Endothelial cell of umbilical vein (primary cell): ENCODE data around the gene WHRN. TPM values are rescaled to one million over a fixed set of nuclear protein-coding genes. Genes with fewer than 3 reads are reported as not detected.

Experiments used
- BruUV-seq: library from RNA; stranded (reverse); fragments of 400-500 nt; replicated peaks from 2 replicates; lab custom pipeline; 2021; lab: Mats Ljungman, UMichigan
- CTCF ChIA-PET: fragments of 300-600, 350-600 bp; sonication (Branson Sonifier 250); formaldehyde crosslinking; loops from one replicate; lab custom pipeline; 2021; ENCODE audit warnings: antibody characterized with exemption, inconsistent platforms; lab: Charles Lee
- POLR2A ChIA-PET: fragments of 300-600, 350-600 bp; sonication (Branson Sonifier 250); formaldehyde crosslinking; loops from one replicate; lab custom pipeline; 2021; ENCODE audit warnings: antibody characterized with exemption, inconsistent platforms; lab: Charles Lee
- DNase-seq: peaks from one replicate; pipeline ENCODE4 v3.0.0-alpha.2; 2011; ENCODE audit warnings: low read depth, low spot score
- FAIRE-seq: peaks from 2 replicates; lab custom pipeline; 2011; peaks lifted over from hg19 to GRCh38; lab: Jason Lieb, UNC
- H2AFZ ChIP-seq: 2 replicates; pipeline ENCODE4 v1.6.0; 2012; ENCODE audit warnings: low read depth, low read length, control low read depth, inconsistent platforms
- H3K27ac ChIP-seq: 2 replicates; pipeline ENCODE4 v1.5.1; 2011; ENCODE audit warnings: low read depth, mild to moderate bottlenecking, control low read depth, low read length, moderate library complexity; ENCODE audit not compliant: insufficient read depth
- H3K27me3 ChIP-seq, 2 experiments: 2 replicates each; pipeline versions ENCODE4 v1.6.0 to v1.6.1; 2011; ENCODE audit warnings: low read length in 2 of 2, mixed read lengths in 1 of 2; ENCODE audit not compliant: control insufficient read depth in 2 of 2, insufficient read depth in 2 of 2
- H3K36me3 ChIP-seq, 2 experiments: 2 replicates in 1 of 2; 3 replicates in 1 of 2; pipeline ENCODE4 v1.5.1; 2011; ENCODE audit warnings: low read length in 2 of 2, mild to moderate bottlenecking in 1 of 2, moderate library complexity in 1 of 2; ENCODE audit not compliant: control insufficient read depth in 2 of 2, insufficient read depth in 2 of 2; ENCODE audit errors: extremely low read depth in 1 of 2
- H3K4me1 ChIP-seq: 3 replicates; pipeline ENCODE4 v1.5.1; 2011; ENCODE audit warnings: mild to moderate bottlenecking, low read length; ENCODE audit not compliant: control insufficient read depth, insufficient read depth; ENCODE audit errors: extremely low read depth
- H3K4me2 ChIP-seq: 2 replicates; pipeline ENCODE4 v1.6.1; 2011; ENCODE audit warnings: low read length, control low read depth, mixed read lengths; ENCODE audit not compliant: insufficient read depth
- H3K4me3 ChIP-seq, 3 experiments: fragments of 200-600 bp in 1 of 3; sonication (generic), shearing (Covaris generic) in 1 of 3; replicated peaks in 1 of 3; 2 replicates each; pipeline ENCODE4 v1.5.1; 2011 to 2016; ENCODE audit warnings: control low read depth in 3 of 3, low read length in 3 of 3, mild to moderate bottlenecking in 2 of 3, inconsistent platforms in 1 of 3, low read depth in 1 of 3, moderate library complexity in 1 of 3; ENCODE audit not compliant: insufficient read depth in 1 of 3
- H3K79me2 ChIP-seq: 2 replicates; pipeline ENCODE4 v1.6.0; 2012; ENCODE audit warnings: low read length, inconsistent platforms; ENCODE audit not compliant: control insufficient read depth, insufficient read depth
- H3K9ac ChIP-seq: replicated peaks from 2 replicates; pipeline ENCODE3; 2011; ENCODE audit warnings: low read length, control low read depth; ENCODE audit not compliant: insufficient read depth; ENCODE audit errors: extremely low read depth
- H3K9me1 ChIP-seq: replicated peaks from 3 replicates; pipeline ENCODE4 v1.6.0; 2011; ENCODE audit warnings: mild to moderate bottlenecking, low read length; ENCODE audit not compliant: control insufficient read depth, insufficient read depth; ENCODE audit errors: extremely low read depth
- H3K9me3 ChIP-seq: replicated peaks from 2 replicates; pipeline ENCODE4 v1.5.1; 2012; ENCODE audit warnings: low read length, inconsistent platforms; ENCODE audit not compliant: control insufficient read depth, insufficient read depth
- H4K20me1 ChIP-seq: replicated peaks from 2 replicates; pipeline ENCODE3; 2011; ENCODE audit warnings: mild to moderate bottlenecking, low read length; ENCODE audit not compliant: control insufficient read depth, insufficient read depth; ENCODE audit errors: extremely low read depth
- EZH2 ChIP-seq: IDR thresholded peaks from 2 replicates; pipeline ENCODE4 v1.6.1; 2012; ENCODE audit warnings: borderline replicate concordance, low read depth, mild to moderate bottlenecking, moderate library complexity, low read length, inconsistent platforms; ENCODE audit not compliant: severe bottlenecking
- GATA2 ChIP-seq: IDR thresholded peaks from 2 replicates; pipeline ENCODE4 v1.7.0; 2011; ENCODE audit warnings: low read depth, mild to moderate bottlenecking, moderate library complexity, mixed read lengths, low read length; ENCODE audit not compliant: insufficient read length, insufficient read depth
- JUN ChIP-seq: IDR thresholded peaks from 2 replicates; pipeline ENCODE4 v1.6.1; 2011; ENCODE audit warnings: borderline replicate concordance, low read depth; ENCODE audit not compliant: insufficient read length, insufficient read depth
- MAX ChIP-seq: IDR thresholded peaks from 2 replicates; pipeline ENCODE4 v1.6.1; 2011; ENCODE audit not compliant: insufficient read depth, insufficient read length
- POLR2A ChIP-seq: IDR thresholded peaks from 2 replicates; pipeline ENCODE4 v1.6.1; 2012; ENCODE audit warnings: low read depth, mild to moderate bottlenecking, control low read depth, low read length
- dilution Hi-C: fragments of 300-500 bp; cut with MboI; formaldehyde crosslinking; loops from one replicate; pipeline ENCODE4 v1.15.0; 2019; ENCODE audit warnings: low sequenced_read_pairs; ENCODE audit not compliant: extremely low pct_ligation_motif_present
- intact Hi-C: fragments of 100-400 bp; cut with micrococcal nuclease; formaldehyde crosslinking; loops from one replicate; pipeline ENCODE4 v1.10.0; 2022
- polyA plus RNA-seq, 4 experiments: library from polyadenylated mRNA; depleted of rRNA in 3 of 4; stranded (reverse) in 3 of 4; unstranded in 1 of 4; fragments of >200 nt; gene quantifications; 2 replicates each; pipeline versions ENCODE4 v1.2.1 to v1.2.3, GENCODE V29; 2011 to 2012; ENCODE audit warnings: missing spikeins in 1 of 4
- total RNA-seq: library from RNA; stranded (reverse); gene quantifications from 2 replicates; pipeline ENCODE4 v1.2.3, GENCODE V29; 2021

WHRN gene
- total and polyA plus RNA-seq, 2 donors (not counting 3 experiments of a cell fraction or from before 2014, with no cell fraction given) = 0.35 to 0.69 TPM

GRCh38 chr9:114450181-114450580 is 55.1 kb downstream of the WHRN start:
- no peak overlapping the region for H2AFZ ChIP-seq
- H3K9ac ChIP-seq = no peak overlapping the region
- ChIA-PET CTCF (interaction anchor here (1.5 to 2.3 kb wide), 3 partner anchors 14 to 203 kb away, joined by 6 to 10 read pairs (median 8); no protein-coding TSS in a partner anchor), POLR2A (no interaction called here)
- dilution Hi-C loops = no loop called here
- no peak for DNase-seq
- no peaks in the 10 kb centered on the region for H3K9me3 ChIP-seq
- H3K27ac ChIP-seq = no peak overlapping the region
- BruUV-seq = no TSS peak
- FAIRE-seq = no peak
- H4K20me1 ChIP-seq = no peaks in the 10 kb centered on the region
- H3K79me2 ChIP-seq = no peaks in the 10 kb centered on the region
- H3K9me1 ChIP-seq = no peaks in the 10 kb centered on the region
- peaks cover 2 to 3% of the 10 kb centered on the region in 2 experiments for H3K27me3 ChIP-seq
- no peak for TF ChIP-seq POLR2A
- no peak for TF ChIP-seq GATA2
- TF ChIP-seq JUN = no peak
- no peak overlapping the region for H3K4me3 ChIP-seq
- intact Hi-C loops = no loop called here
- H3K36me3 ChIP-seq = no peaks in the 10 kb centered on the region
- H3K4me1 ChIP-seq = peaks cover 15% of the 10 kb centered on the region
- no peak overlapping the region for H3K4me2 ChIP-seq

GRCh38 chr9:114449236-114449635 is 56.0 kb downstream of the WHRN start:
- ChIA-PET POLR2A (no interaction called here), CTCF (interaction anchor here (1.5 to 2.3 kb wide), 3 partner anchors 13 to 204 kb away, joined by 6 to 10 read pairs (median 8); no protein-coding TSS in a partner anchor)
- no TSS peak for BruUV-seq
- Histone ChIP-seq H3K4me3 (no peak overlapping the region), H2AFZ (no peak overlapping the region), H3K27ac (no peak overlapping the region), H3K9ac (no peak overlapping the region), H3K9me3 (no peaks in the 10 kb centered on the region), H3K79me2 (no peaks in the 10 kb centered on the region), H3K36me3 (no peaks in the 10 kb centered on the region), H3K4me2 (no peak overlapping the region), H4K20me1 (no peaks in the 10 kb centered on the region), H3K27me3 (peaks cover 0 to under 1% of the 10 kb centered on the region in 2 experiments), H3K4me1 (peaks cover 16% of the 10 kb centered on the region), H3K9me1 (no peaks in the 10 kb centered on the region)
- dilution Hi-C loops = no loop called here
- DNase-seq (no peak), FAIRE-seq (no peak)
- no peak for TF ChIP-seq EZH2
- no peak for TF ChIP-seq GATA2
- no peak for TF ChIP-seq MAX
- intact Hi-C loops = no loop called here
